Stimulated activated CD8-positive, alpha-beta memory T cell treated with anti-CD3 and anti-CD28 coated beads, Interleukin-4, amount 100 ng/mL, for 48 hours (primary cell): ENCODE data around the gene RETREG2.

Experiments used
- DNase-seq: peaks from one replicate; pipeline ENCODE4 v3.0.0-alpha.2; 2020

The RETREG2 gene

GRCh38 chr2:219169930-219170654 lies 8.0 kb upstream of the RETREG2 start, which contains the start of gene SLC23A3:
Gene SLC23A3 (minus strand): TSS chr2:219170029. CDS start chr2:219169984, 45 bp downstream.
- DNase-seq, result no peak

- no peak for DNase-seq
Measured at GRCh38 chr2:219171231-219171651, 6.8 kb upstream of the RETREG2 start.

GRCh38 chr2:219172231-219173154 lies 5.6 kb upstream of the RETREG2 start:
- no peak for DNase-seq

- DNase-seq, result no peak
Measured at GRCh38 chr2:219173176-219173575, 4.9 kb upstream of the RETREG2 start.

GRCh38 chr2:219174146-219174545 lies 3.9 kb upstream of the RETREG2 start:
- DNase-seq, result no peak

GRCh38 chr2:219174801-219175200 lies 3.3 kb upstream of the RETREG2 start:
- DNase-seq, result no peak

GRCh38 chr2:219175486-219175885 lies 2.6 kb upstream of the RETREG2 start:
- no peak for DNase-seq

GRCh38 chr2:219175928-219176817 lies 1.9 kb upstream of the RETREG2 start:
- DNase-seq, result peak; percentile 52

GRCh38 chr2:219176818-219177551 lies 1.1 kb upstream of the RETREG2 start, which contains the start of gene CNPPD1:
Gene CNPPD1 (minus strand): TSS chr2:219176925. CDS start chr2:219176828, 97 bp downstream.
- peak; percentile 89 for DNase-seq

GRCh38 chr2:219178377-219179175 lies 501 bp downstream of the RETREG2 start:
- peak; percentile 53 for DNase-seq

- no peak for DNase-seq
Measured at GRCh38 chr2:219179601-219180465, 1.8 kb downstream of the RETREG2 start.

GRCh38 chr2:219180961-219181360 lies 2.9 kb downstream of the RETREG2 start:
- DNase-seq, result no peak

GRCh38 chr2:219181531-219181930 lies 3.5 kb downstream of the RETREG2 start:
- DNase-seq, result no peak

- DNase-seq, result no peak
Measured at GRCh38 chr2:219182331-219183150, 4.5 kb downstream of the RETREG2 start.

- DNase-seq, result no peak
Measured at GRCh38 chr2:219183151-219183772, 5.2 kb downstream of the RETREG2 start.

- no peak for DNase-seq
Measured at GRCh38 chr2:219184121-219184520, 6.0 kb downstream of the RETREG2 start.

- no peak for DNase-seq
Measured at GRCh38 chr2:219186754-219187456, 8.8 kb downstream of the RETREG2 start.

- no peak for DNase-seq
Measured at GRCh38 chr2:219197388-219197787, 19.3 kb downstream of the RETREG2 start.
